IPS-11a (cell line): Measurements from ENCODE around the gene SORCS1.

Experiments used
- H3K4me3 ChIP-seq: one replicate; pipeline ENCODE4 v1.5.1; 2013; ENCODE audit warnings: low read depth, low read length, control low read depth

The SORCS1 gene

DNA sequence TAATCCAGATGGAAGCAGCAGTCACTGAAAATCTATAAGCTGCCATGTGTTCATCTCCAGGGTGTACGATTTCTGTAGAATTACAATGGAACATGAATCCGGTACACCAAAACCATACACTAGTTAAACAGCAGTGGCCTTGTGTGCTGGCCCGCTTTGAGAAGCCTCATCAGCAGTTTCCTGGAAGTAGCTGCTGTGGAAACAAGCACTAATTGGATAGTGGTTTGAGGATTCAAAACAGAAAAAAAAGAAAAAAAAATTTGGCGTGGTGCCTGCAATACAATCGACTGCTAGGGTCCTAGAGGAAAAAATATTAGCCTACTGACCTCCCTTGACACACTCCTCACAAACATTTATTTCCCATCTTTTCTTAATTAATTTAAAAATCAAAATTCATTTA lies 545.9 kb downstream of the SORCS1 start:
- no peak overlapping the region for H3K4me3 ChIP-seq

GRCh38 chr10:106615081-106615480 lies 549.4 kb downstream of the SORCS1 start:
- no peak overlapping the region for H3K4me3 ChIP-seq

DNA sequence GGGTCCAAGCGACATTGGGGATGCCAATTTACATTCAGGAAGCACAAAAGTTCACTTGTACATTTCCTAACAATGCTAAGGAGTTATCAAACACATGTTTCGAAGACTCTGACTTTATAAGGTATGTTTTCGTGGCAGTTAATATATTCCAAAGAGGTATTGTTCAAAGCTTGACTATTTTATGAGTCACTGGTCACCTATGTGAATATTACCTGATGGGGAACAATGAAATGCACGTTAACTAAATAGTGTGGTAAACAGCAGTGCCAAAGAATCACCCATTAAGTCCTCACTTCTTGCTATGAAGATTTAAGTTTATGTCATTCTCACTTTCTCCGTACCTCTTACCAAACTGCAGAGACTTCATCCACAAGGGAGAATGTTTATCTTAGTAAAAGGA lies 550.2 kb downstream of the SORCS1 start:
- no peak overlapping the region for H3K4me3 ChIP-seq

DNA sequence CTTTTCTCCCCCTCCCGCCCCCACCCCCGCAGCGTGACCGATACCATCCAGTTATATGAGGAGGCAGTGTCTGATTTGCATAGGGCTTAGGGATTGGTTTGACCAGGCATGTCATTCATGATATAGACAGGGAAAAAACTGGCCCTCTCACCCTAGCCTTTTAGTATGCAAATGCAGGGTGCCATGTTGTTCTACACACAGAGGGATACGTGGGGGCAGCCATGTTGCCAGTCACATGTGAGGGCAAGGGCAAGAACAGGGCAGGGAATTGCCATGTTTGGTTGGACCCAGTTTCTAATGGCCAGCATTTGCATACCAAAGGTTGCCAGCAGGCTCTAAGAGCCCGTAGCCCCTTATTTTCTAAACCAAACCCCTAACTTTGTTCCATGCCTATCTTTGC lies 552.1 kb downstream of the SORCS1 start:
- no peak overlapping the region for H3K4me3 ChIP-seq

GRCh38 chr10:106609470-106610266 lies 554.8 kb downstream of the SORCS1 start:
- H3K4me3 ChIP-seq: no peak overlapping the region

DNA sequence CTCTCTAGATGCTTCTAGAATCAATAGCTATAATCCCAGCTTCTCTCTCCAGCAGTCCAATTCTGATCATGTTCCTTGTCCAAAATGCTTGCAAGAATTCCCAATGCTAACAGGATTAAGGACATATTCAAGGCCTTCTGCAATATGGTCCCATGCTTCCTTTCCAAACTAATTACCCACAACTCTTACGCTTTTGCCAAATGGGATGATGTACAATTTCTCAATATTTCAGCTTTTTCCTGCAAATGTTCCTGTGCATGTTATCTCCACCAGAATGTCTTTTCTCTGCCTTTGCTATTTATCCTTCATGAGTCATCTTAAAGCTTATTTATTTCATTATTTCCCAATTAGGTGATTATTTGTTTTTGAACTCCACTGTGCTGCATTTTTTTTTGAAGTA lies 556.4 kb downstream of the SORCS1 start:
- no peak overlapping the region for H3K4me3 ChIP-seq

DNA sequence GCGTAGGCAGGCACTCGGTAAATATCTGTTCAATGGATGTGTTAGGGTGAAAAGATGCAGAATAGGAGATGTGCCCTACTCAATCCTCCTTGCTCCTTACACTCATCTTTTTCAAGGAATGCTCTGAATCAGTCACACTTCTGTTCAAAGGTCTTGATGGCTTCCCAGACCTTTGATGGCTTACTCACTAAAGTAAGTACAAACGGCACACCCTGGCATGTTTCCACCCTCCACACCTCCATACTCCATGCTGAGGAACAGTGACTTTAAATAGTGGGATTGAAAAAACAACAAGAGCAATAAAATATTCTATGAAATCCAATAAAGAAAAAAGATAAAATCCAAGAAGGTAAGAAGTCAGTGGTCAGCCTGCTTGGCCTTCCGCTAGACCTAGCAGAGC lies 569.2 kb downstream of the SORCS1 start:
- H3K4me3 ChIP-seq: no peak overlapping the region

GRCh38 chr10:106593876-106594275 lies 570.6 kb downstream of the SORCS1 start:
- H3K4me3 ChIP-seq: no peak overlapping the region

DNA sequence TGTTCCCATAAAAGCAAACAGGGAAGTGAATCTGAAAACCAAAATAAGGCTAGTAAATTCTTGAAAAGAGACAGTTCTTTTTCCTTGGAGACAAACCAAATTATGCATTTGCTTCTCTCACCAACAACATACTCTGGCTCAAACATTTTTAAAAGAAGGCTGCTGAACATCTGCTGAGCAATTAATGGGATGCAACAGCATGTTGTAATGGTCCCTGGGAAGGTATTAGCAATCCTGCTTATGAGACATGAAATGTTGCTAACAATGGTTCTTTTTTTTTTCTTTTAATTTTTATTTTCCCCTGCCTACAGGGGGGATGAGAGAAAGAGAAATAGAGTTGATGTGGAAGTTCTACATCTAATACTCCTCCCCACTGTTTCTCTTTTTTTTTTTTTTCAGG lies 572.1 kb downstream of the SORCS1 start:
- no peak overlapping the region for H3K4me3 ChIP-seq

DNA sequence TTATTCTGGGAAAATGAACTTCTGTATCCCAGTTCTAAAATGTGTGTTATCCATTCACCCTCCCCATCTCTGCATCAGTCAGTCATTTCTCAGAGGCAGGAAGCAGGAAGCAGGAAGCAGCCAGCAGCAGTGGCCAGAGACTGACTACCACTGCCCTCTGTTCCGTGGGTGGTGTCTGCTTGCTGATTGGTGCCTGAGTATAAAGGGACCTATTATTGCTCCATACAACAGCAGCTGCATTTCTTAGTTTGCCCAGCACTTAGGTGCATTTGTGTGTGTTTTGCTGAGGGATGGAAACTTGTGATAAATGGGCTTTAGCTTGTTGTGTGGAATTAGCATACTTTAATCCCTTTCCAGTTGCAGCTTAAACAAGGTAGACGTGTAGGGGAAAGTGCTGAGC lies 582.2 kb downstream of the SORCS1 start:
- no peak overlapping the region for H3K4me3 ChIP-seq

GRCh38 chr10:106577756-106578155 lies 586.8 kb downstream of the SORCS1 start:
- H3K4me3 ChIP-seq: no peak overlapping the region

DNA sequence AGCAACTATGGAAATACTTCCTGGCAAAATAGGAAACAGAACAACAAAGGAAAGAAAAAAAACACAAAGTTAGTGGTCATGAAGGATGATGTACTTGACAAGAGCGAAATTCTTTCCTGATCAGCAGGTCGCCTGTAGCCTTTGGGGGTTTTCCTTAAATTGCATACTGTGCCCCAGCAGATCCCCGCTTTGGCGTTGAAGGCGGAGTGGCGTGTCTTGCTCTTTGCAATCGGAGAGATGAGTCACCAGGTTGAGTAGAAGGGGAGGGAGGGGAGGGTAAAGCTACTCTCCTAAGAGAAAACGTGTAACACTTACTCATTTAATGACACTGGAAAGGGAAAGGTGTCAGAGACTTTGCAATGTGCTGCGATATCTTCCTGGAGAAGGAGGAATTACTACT lies 587.2 kb downstream of the SORCS1 start:
- H3K4me3 ChIP-seq: no peak overlapping the region

DNA sequence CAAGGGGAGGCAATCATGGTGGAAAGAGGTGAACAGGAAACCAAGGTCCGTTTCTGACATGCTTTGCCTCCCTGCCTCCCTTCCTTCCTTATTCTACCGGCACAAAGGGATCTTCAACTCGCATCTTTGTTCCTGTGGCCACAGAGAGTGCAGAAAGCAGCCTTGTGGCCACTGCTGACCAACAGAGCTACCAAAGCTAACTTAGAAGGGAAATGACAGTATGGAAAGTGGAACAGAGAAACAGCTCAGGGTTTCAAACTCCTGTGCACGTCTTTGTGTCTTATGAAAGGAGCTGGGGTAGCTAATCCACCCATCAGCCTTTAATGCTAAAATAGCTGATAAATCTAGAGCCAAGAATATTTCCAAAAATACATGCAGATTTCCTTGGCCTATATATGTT lies 588.0 kb downstream of the SORCS1 start:
- H3K4me3 ChIP-seq: no peak overlapping the region

DNA sequence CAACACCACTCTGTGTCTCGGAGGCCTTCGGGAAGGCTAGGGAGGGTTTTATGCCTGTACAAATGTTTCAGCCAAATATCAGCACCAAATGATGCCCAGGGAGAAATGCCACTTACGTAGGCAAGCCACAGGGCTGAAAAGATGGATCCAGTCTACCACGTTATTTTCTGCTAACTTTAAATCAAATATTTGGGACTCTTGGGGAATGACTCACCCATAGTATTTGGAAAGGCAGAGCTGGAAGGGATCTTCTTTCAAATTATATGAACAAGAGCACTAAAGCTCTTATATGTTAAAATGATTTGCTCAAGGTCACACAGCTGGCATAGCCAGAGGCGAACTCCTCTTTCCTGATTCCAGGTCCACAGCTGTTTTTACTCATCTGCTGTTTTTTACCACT lies 591.4 kb downstream of the SORCS1 start:
- no peak overlapping the region for H3K4me3 ChIP-seq

- H3K4me3 ChIP-seq: no peak overlapping the region
Measured at GRCh38 chr10:106571192-106571946, 593.1 kb downstream of the SORCS1 start.

GRCh38 chr10:106570268-106570667 lies 594.2 kb downstream of the SORCS1 start:
- no peak overlapping the region for H3K4me3 ChIP-seq

GRCh38 chr10:106567629-106568028 lies 596.9 kb downstream of the SORCS1 start:
- no peak overlapping the region for H3K4me3 ChIP-seq

DNA sequence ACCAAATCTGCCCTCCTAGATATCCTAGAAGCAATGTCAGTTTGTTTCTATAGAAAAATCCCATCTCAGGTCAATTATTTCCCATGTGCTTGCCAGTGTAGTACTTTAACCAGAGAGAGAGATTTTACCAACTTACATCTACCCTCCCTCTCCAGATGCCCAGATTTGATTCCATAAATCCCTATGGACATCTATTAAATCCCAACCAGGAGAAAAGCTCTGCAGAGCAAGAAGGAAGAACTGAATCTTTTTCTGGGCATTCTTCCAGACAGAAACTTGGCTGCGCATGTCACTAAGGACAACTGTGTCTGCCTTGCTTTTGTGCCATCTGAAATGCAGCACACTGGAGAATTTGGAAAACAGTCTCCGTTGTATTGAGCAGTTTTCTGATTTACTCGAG lies 597.6 kb downstream of the SORCS1 start:
- H3K4me3 ChIP-seq: no peak overlapping the region

DNA sequence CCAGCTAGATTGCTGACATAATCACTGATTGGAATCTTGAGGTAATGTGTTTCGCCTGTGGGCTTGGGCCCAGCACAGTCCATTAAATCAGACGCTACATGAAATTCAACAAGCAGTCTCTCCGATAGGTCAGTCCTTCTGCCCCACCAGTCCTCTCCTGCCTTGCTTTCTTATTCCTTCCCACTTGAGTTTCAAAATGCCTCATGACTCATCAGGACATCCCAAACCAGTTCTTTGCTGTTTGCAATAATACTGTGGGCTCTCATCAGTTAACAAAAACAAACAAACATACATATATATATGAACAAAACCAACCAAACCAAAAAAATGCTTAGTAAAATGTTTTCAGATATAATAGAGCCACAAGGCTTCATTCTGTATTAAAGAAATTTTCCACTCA lies 599.0 kb downstream of the SORCS1 start:
- no peak overlapping the region for H3K4me3 ChIP-seq

GRCh38 chr10:106563384-106563783 lies 601.1 kb downstream of the SORCS1 start:
- H3K4me3 ChIP-seq: no peak overlapping the region

- H3K4me3 ChIP-seq: no peak overlapping the region
Measured at GRCh38 chr10:106560925-106561640, 603.4 kb downstream of the SORCS1 start.

DNA sequence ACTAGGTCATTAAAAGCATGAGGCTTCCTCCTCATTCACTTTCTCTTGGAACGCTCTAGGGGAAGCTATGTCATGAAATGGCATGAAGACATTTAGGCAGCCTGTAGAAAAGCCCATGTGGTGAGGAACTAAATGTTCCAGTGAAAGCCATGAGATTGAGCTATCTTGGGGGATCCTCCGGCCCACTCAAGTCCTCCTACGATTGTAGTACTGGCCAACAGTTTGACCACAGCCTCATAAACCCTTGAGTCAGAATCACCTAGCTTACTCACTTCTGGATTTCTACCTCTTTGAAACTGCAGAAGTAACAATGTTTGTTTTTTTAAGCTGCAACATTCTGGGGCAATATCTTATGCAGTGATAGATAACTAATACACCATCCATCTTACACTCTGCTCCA lies 605.1 kb downstream of the SORCS1 start:
- no peak overlapping the region for H3K4me3 ChIP-seq
